HG03103 (cell line): ENCODE data around the gene RBL2.
A peak's percentile ranks its signal among the peaks of the same experiment; 100 is the strongest.

Source experiments
- ATAC-seq: cut with Tn5 transposase; IDR thresholded peaks from one replicate; pipeline ENCODE4 v1.9.1; 2021; ENCODE audit warnings: low read depth; ENCODE audit not compliant: unreplicated experiment

The RBL2 gene

GRCh38 chr16:53449816-53450517 lies 15.7 kb downstream of the RBL2 start:
- ATAC-seq: no peak

DNA sequence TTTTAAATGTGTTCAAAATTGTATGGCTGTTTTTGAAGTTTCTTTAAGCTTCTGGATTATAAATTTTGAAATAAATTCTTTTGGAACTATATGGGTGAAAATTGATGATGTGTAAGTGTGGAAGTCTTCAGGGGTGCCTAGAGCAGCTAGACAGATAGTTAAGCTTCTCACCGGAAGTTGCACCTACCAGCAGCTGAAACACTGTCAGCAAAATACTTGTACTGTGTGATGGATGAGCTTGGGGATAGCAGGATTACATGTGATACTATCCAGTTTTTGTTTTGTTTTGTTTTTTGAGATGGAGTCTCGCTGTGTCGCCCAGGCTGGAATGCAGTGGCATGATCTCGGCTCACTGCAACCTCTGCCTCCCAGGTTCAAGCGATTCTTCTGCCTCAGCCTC lies 19.7 kb downstream of the RBL2 start:
- no peak for ATAC-seq

DNA sequence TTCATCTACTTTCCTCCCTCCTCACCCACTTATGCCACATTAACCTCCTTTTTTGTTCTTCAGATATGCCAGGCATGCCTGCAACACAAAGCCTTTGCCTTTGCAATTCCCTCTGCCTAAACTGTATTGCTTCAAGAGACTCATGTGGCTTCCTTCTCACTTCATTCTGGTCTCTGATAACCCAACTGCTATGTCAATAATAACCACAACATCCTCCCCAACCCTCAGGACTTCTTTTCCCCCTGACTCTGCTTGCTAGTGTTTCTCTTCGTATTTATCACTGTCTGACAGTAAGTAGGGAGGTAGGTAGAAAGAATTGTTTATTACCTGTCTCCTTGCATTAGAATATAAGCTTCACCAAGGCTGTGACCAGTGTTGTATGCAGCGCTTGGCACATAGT lies 22.4 kb downstream of the RBL2 start:
- no peak for ATAC-seq

GRCh38 chr16:53457670-53458069 lies 23.4 kb downstream of the RBL2 start:
- ATAC-seq: peak; percentile 100

- no peak for ATAC-seq
These were observed 24.4 kb downstream of the RBL2 start for GRCh38 chr16:53458635-53459034.

- ATAC-seq: no peak
These were observed 31.5 kb downstream of the RBL2 start for GRCh38 chr16:53465606-53466280.

DNA sequence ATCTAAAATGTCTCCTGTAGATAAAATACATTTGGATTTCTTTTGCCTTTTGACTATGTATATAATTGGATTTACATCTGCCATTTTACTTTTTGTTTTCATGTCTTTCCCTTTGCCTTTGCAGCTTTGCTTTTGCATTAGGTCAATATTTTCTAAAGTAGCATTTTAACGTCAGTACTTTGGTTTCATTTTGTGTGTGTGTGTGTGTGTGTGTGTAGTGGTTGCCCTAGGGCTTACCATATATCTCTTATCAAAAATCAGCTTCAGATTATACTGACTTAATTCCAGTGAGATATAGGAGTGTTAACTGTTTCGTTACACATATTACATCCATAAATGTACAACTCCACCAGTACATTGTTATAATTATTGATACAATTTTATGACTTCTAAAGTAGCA lies 42.6 kb downstream of the RBL2 start:
- ATAC-seq: no peak

DNA sequence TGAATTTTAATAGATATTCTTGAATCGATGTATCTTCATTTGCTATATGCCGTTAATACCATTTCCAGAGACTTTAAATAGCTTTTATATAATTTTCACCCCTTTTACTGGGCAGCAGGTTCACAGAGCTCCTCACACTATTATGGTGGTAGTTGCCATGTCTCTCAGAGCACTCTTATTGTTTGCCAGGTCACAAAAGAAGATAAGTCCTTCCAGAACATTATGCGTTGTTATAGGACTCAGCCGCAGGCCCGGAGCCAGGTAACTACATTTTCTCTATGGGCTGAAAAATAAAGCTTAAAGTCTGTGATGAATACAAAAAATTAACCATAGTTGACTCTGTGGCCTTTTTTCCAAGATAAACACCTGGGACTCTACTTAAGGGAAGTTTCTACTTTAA lies 44.7 kb downstream of the RBL2 start:
- no peak for ATAC-seq

- no peak for ATAC-seq
These were observed 46.1 kb downstream of the RBL2 start for GRCh38 chr16:53480394-53480793.

GRCh38 chr16:53482123-53482522 lies 47.9 kb downstream of the RBL2 start:
- ATAC-seq: no peak

DNA sequence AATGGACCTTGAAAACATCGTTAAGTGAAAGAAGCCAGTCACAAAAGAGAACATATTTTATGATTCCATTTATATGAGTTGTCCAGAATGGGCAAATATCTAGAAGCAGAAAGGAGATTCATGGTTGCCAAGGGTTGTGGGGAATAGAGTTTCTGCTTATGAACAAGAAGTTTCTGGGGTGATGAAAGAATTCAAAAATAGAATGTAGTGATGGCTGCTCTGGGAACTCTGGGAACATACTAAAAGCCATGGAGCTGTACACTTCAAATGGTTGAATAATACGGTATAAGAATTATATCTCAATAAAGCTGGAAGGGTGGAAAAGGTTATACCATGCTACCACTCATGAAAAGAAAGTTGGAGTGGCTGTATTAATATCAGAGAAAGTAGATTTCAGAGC lies 50.3 kb downstream of the RBL2 start:
- no peak for ATAC-seq

GRCh38 chr16:53486230-53486629 lies 52.0 kb downstream of the RBL2 start:
- no peak for ATAC-seq

DNA sequence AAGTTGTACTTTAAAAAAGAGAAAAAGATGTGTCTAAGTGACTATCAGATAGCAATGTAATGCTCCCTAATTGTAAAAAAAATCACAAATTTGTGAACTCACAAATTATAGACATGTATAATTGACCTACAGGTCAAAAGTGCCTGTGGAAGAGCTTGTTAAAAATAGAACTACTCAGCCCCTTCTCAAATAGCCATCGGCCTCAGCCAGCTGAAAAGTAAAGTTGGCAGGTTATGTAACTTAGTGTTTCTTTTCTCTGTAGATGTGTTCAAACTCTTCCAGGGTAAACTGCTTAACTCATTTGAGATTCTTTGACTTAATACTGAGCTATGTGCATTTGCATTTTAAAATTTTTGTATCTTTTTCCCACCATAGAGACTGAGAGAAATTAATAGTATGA lies 55.5 kb downstream of the RBL2 start:
- no peak for ATAC-seq

DNA sequence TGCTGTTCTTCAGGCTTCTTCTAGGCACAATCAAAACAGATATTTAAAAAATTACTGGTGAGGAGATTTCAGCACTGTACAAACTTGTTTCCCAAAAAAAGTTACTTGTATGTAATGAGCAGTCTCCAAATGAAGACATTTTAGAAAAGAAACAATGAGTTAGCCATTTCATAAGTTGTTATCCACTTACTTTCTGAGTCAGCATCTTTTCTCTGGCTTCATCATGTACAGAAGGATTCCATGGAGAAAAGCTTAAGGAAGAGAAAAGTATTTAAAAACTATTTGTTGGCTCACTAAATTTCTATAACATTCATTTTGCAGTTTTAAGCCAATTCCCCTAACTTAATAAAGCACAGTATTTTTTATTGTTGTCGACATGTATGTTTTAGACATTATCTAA lies 58.2 kb downstream of the RBL2 start:
- ATAC-seq: no peak

GRCh38 chr16:53494636-53495035 lies 60.4 kb downstream of the RBL2 start:
- ATAC-seq: no peak

DNA sequence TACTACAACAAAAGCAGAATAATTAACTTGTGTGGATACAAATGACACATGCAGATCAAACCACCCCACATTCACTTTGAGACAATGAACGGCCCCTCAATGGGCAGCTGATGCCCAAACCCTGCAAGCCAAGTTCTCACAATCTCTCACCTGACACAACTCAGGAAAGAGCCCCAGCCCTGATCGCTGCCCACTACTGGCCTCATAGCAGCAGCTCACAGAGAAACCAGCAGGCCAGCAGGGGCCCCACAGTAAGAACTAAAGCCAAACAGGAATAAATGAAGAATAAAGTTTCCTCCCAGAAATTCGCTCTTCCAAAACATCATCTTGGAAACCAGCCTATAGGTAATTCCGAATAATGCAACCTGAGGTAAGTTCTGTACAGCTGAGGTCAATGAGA lies 61.1 kb downstream of the RBL2 start:
- ATAC-seq: no peak

GRCh38 chr16:53498984-53499383 lies 64.7 kb downstream of the RBL2 start:
- ATAC-seq: no peak

DNA sequence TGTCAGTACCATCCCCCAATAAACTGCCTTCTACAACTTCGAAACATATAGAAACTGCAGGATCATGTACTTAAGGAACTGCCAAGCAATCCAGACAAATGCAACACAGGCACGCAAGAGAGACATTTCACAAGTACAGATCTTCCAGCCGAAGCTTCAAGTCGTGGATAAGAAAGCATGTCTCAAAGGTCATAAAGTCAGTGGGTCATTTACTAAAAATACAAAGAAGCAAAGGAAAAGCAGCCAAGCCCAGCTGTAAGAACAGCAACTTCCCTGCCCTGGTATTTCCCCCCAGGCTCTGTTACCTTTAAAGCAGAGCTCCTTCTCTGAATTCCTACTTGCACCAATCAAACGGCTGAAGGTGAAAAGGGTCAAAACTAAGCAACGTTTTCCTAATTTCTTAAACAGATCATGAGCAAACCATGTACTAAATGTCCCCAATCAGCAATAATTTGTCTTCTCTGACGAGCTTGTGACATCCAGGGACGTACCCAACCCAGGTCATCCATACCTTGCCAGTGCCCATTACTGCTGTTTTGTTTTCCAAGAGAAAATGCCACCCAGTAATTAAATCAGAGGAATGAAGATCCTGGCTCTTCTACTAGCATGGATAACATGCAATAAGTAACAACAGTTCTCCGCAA lies 67.1 kb downstream of the RBL2 start:
- ATAC-seq: no peak

GRCh38 chr16:53502331-53503269 lies 68.3 kb downstream of the RBL2 start, which contains the start of gene AKTIP:
Gene AKTIP (minus strand): TSS chr16:53503209. CDS start chr16:53500259, 2,950 bp downstream.
- ATAC-seq: peak; percentile 27

- peak; percentile 93 for ATAC-seq
These were observed 69.1 kb downstream of the RBL2 start for GRCh38 chr16:53503270-53503923.
